Osteoblast (primary cell): ENCODE data around the gene ITPR3. TPM values are rescaled to one million over a fixed set of nuclear protein-coding genes. Genes with fewer than 3 reads are reported as not detected.

Experiments
- DNase-seq: peaks from one replicate; pipeline ENCODE4 v3.0.0; 2011; ENCODE audit warnings: low spot score, mixed read lengths; ENCODE audit not compliant: insufficient read length; ENCODE audit errors: missing footprints
- H2AFZ ChIP-seq: 2 replicates; pipeline ENCODE4 v1.6.0; 2011; ENCODE audit warnings: mild to moderate bottlenecking, low read length
- H3K27ac ChIP-seq: 2 replicates; pipeline ENCODE4 v1.5.1; 2011; ENCODE audit warnings: mild to moderate bottlenecking, low read depth, low read length, moderate library complexity
- H3K27me3 ChIP-seq: 2 replicates; pipeline ENCODE4 v1.6.0; 2012; ENCODE audit warnings: mild to moderate bottlenecking, control low read depth, inconsistent platforms, low read length, moderate library complexity; ENCODE audit not compliant: insufficient read depth
- H3K36me3 ChIP-seq: 2 replicates; pipeline ENCODE4 v1.5.1; 2011; ENCODE audit warnings: mild to moderate bottlenecking, low read length, control low read depth, moderate library complexity; ENCODE audit not compliant: insufficient read depth
- H3K4me1 ChIP-seq: 2 replicates; pipeline ENCODE4 v1.5.1; 2011; ENCODE audit warnings: mild to moderate bottlenecking, low read length, control low read depth, moderate library complexity; ENCODE audit not compliant: insufficient read depth
- H3K4me2 ChIP-seq: 2 replicates; pipeline ENCODE4 v1.6.0; 2011; ENCODE audit warnings: mild to moderate bottlenecking, low read length; ENCODE audit not compliant: insufficient read depth
- H3K4me3 ChIP-seq: fragments of 200-600 bp; sonication (generic); 3 replicates; pipeline ENCODE4 v1.5.1; 2012; ENCODE audit warnings: mild to moderate bottlenecking, low read length, inconsistent platforms; ENCODE audit not compliant: insufficient read depth
- H3K79me2 ChIP-seq: 2 replicates; pipeline ENCODE4 v1.6.0; 2012; ENCODE audit warnings: mild to moderate bottlenecking, low read length, control low read depth, inconsistent platforms; ENCODE audit not compliant: insufficient read depth
- H3K9me3 ChIP-seq: 2 replicates; pipeline ENCODE4 v1.5.1; 2011; ENCODE audit warnings: low read depth, low read length, control low read depth
- H4K20me1 ChIP-seq: 2 replicates; pipeline ENCODE4 v1.6.0; 2012; ENCODE audit warnings: mild to moderate bottlenecking, low read length, control low read depth; ENCODE audit not compliant: insufficient read depth
- total RNA-seq: library from RNA; depleted of rRNA; stranded (reverse); fragments of >200 nt; gene quantifications from 2 replicates; pipeline ENCODE4 v1.2.3, GENCODE V29; 2012
- TF ChIP-seq, protein P1 (sequence below): IDR thresholded peaks from 2 replicates; pipeline ENCODE4 v1.5.1; 2011; ENCODE audit warnings: mild to moderate bottlenecking, low read depth, low read length, moderate library complexity; ENCODE audit errors: extremely low read depth

The ITPR3 gene
- total RNA-seq, 1 donor: 46.7 TPM

DNA sequence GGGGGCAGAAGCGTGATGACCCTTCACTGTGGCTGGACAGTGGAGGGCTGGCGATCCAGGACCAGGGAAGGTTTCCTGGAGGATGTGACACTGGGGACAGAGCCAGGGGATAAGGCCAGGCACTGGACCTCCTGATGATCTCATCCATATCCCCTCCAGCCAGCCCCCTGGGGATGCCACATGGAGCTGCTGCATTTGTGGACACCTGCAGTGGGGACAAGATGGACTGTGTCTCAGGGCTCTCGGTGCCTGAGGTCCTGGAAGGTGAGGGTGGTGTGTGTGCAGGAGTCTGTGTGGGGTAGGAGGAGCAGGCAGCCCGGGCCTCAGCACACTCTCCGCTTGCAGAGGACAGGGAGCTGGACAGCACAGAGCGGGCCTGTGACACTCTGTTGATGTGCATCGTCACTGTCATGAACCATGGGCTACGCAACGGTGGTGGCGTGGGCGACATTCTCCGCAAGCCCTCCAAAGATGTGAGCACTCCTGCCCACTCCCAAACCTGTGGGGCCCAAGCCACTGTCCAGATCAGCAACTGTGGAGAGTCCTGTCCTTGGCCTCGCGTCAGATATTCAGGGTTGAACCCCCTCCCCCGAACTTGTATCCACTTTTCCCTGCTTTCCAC is 70.4 kb downstream of the ITPR3 start:
- Histone ChIP-seq H3K4me1 (peaks cover 37% of the 10 kb centered on the region), H3K36me3 (peaks cover 48% of the 10 kb centered on the region)

DNA sequence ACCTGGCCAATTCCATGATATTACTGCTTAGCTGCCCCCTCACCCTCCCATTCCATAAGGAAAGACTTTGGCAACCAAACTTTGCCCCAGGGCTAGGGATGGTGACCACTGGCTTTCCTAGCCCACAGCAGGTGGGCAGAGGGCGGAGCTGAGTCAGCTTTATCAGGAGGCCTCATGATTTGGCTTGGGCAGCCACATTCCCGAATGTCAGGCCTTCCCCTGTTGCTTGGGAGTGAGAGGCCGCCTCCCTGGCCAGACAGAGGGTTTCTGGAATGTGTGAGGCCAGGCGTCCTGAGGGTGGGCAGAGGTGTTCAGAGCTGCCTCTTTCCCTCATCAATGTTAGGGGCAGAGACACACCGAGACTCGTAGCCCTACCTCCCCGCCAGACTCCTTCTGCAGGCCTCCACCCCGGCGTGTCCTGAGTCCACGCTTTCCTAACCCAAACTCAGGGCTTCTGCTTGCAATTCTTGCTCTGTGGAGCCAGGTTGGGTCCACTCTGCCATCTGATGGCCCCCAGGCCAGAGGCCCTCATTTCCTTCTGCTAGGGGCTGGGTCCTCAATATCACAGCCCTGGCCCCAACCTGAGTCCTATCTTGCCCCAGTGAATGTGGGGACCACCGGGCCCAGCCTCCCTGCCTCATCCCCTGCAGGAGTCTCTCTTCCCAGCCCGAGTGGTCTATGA is 71.1 kb downstream of the ITPR3 start:
- Histone ChIP-seq H3K79me2 (peaks cover 9% of the 10 kb centered on the region), H3K27ac (peak overlapping the region; percentile 71), H3K27me3 (no peaks in the 10 kb centered on the region), H3K4me2 (no peak overlapping the region), H3K4me3 (no peak overlapping the region), H2AFZ (no peak overlapping the region), H3K4me1 (peaks cover 44% of the 10 kb centered on the region), H3K36me3 (peaks cover 49% of the 10 kb centered on the region), H4K20me1 (no peaks in the 10 kb centered on the region), H3K9me3 (no peaks in the 10 kb centered on the region)
- TF ChIP-seq, protein P1, sequence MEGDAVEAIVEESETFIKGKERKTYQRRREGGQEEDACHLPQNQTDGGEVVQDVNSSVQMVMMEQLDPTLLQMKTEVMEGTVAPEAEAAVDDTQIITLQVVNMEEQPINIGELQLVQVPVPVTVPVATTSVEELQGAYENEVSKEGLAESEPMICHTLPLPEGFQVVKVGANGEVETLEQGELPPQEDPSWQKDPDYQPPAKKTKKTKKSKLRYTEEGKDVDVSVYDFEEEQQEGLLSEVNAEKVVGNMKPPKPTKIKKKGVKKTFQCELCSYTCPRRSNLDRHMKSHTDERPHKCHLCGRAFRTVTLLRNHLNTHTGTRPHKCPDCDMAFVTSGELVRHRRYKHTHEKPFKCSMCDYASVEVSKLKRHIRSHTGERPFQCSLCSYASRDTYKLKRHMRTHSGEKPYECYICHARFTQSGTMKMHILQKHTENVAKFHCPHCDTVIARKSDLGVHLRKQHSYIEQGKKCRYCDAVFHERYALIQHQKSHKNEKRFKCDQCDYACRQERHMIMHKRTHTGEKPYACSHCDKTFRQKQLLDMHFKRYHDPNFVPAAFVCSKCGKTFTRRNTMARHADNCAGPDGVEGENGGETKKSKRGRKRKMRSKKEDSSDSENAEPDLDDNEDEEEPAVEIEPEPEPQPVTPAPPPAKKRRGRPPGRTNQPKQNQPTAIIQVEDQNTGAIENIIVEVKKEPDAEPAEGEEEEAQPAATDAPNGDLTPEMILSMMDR: no peak
- DNase-seq: peak; percentile 97

More for the DNA sequence above, 70.4 kb downstream of the ITPR3 start:
- Histone ChIP-seq H2AFZ (no peak overlapping the region), H3K4me3 (no peak overlapping the region), H3K4me2 (no peak overlapping the region), H3K79me2 (peaks cover 9% of the 10 kb centered on the region), H4K20me1 (no peaks in the 10 kb centered on the region), H3K9me3 (no peaks in the 10 kb centered on the region), H3K27ac (peak overlapping the region; percentile 71), H3K27me3 (no peaks in the 10 kb centered on the region)
- DNase-seq: peak; percentile 77
- TF ChIP-seq, protein P1: no peak

DNA sequence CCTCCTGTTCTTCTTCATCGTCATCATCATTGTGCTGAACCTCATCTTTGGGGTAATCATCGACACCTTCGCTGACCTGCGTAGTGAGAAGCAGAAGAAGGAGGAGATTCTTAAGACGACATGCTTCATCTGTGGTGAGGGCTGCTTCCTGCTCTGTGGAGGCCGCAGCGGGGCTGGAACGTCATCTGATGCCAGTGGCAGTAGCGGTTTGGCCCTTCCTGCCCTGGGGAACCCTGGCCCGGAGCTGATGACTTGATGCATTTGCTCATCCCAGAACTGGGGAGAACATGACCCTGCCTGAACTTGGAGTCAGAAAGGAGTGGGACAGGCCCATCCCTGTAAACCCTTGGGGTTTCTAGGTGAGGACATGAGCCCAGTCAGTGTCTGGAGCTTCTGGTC is 71.6 kb downstream of the ITPR3 start:
- Histone ChIP-seq H4K20me1 (no peaks in the 10 kb centered on the region), H3K36me3 (peaks cover 54% of the 10 kb centered on the region), H3K9me3 (no peaks in the 10 kb centered on the region), H3K27ac (peak overlapping the region; percentile 71), H3K4me2 (no peak overlapping the region), H3K4me3 (no peak overlapping the region), H2AFZ (no peak overlapping the region), H3K4me1 (peaks cover 47% of the 10 kb centered on the region), H3K27me3 (no peaks in the 10 kb centered on the region), H3K79me2 (peaks cover 9% of the 10 kb centered on the region)
- peak; percentile 96 for DNase-seq
- TF ChIP-seq, protein P1: no peak

DNA sequence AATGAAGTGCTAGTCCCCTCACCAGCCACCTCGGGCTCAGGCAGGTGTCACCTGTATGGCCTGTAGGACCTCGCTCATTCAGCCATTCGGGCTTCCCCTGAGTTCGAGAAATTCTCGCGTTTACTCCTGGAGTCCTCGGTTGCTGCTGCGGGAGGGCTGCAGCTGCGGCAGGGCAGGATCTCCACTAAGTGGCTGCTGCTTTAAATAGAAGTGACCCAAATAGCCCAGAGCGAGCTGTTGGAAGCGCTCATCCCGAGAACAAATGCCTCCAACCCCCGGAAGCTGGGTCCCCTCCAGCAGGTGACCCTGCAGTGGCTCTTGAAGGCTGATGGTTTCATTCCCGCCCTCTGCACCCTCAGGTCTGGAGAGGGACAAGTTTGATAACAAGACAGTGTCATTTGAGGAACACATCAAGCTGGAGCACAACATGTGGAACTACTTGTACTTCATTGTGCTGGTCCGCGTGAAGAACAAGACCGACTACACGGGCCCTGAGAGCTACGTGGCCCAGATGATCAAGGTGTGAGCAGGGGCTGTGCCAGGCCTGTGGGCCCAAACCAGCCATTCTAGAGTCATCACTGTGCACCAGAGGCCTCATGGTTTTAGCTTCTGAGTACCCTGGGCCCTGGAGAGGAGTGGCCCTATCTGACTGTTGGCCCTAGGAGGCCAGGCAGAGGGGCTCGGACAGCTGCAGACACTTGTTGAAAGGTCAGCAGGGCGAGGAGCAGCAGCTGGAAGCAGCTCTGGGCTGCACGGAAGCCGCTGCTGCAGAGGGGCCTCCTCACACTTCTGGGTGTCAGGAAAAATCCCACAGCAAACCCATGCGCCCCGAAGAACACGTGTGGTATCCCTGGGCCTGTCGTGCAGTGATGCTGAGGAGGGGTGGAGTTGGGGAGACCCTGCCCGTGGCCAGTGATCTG is 72.3 kb downstream of the ITPR3 start:
- peaks cover 47% of the 10 kb centered on the region for H3K4me1 ChIP-seq
- no peak overlapping the region for H2AFZ ChIP-seq
- no peaks in the 10 kb centered on the region for H3K9me3 ChIP-seq
- H3K79me2 ChIP-seq: peaks cover 9% of the 10 kb centered on the region
- peak overlapping the region; percentile 71 for H3K27ac ChIP-seq
- TF ChIP-seq, protein P1: no peak
- H4K20me1 ChIP-seq: no peaks in the 10 kb centered on the region
- no peak overlapping the region for H3K4me3 ChIP-seq
- peaks cover 59% of the 10 kb centered on the region for H3K36me3 ChIP-seq
- DNase-seq: peak; percentile 71
- no peaks in the 10 kb centered on the region for H3K27me3 ChIP-seq
- no peak overlapping the region for H3K4me2 ChIP-seq
